ENCODE measurements around the gene LDB2. TPM values are rescaled to one million over a fixed set of nuclear protein-coding genes. Genes with fewer than 3 reads are reported as not detected.

LDB2 gene
- total and polyA plus RNA-seq, 2 of the 8 experiments (the other 6 are each of a cell fraction or from before 2014, with no cell fraction given): 57.0 to 140 TPM

DNA sequence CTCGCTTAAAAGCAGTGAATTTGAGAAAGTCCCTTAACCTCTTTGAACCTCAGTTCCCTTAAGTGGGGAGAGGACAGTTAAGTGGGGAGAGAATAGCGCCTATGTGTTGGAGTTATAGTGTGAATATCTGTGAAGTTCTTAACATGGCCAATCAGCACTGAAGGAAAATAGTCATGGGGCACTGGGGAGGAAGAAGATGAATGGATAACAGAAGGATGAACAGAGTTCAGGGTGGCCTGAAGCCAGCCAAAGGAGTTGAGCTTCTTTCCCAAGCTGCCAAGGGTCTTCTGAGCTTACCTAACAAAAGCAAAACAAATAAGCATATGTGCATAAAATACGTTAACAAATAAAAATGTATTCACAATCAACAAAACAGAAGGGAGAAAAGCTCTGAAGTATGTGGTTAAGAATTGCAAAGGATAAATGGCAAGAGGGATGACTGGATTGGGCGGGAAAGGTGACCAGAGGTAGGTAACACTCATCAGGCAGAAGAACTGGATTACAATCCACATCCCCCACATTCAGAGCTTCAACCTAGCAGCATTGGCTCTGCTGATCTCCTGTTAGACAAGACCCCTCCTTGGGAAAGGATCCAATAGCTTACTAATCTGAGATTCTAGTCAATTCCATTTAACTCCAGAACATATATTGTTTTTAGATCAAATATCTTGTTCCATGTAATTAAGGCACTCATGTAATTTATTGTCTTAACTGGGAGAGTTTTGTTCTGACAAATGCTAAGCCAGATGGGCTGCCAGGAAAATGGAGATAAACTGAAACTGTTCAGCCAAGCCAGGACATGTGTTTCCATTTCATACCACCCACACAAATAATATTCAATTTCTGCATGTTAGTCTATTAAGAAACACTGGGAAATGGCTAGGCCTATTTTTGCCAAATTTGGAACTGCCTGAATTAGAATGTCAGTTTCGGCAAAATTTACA lies 221.2 kb downstream of the LDB2 start:
- Histone ChIP-seq H3K4me1 (replicated peaks in 1 of 4; ENCODE audit: control insufficient read depth in 3 of 4, insufficient read depth in 4 of 4, low read length in 3 of 4) (peaks cover 0 to 8% (median under 1%) of the 10 kb centered on the region in 4 experiments; a peak in 2 of 7 replicates), H2AK5ac (ENCODE audit: low read depth, low read length) (no peak overlapping the region), H3K4me2 (ENCODE audit: insufficient read depth in 1 of 2, low read depth in 2 of 2, low read length in 2 of 2) (no peak overlapping the region), H3K14ac (ENCODE audit: insufficient read length) (no peak overlapping the region), H3K36me3 (ENCODE audit: control insufficient read depth in 2 of 4, insufficient read depth in 4 of 4, low read length in 3 of 4) (no peaks in the 10 kb centered on the region), H3K23ac (ENCODE audit: insufficient read length) (no peak overlapping the region), H3K18ac (ENCODE audit: extremely low read depth, low read length) (no peak overlapping the region), H3K4me3 (ENCODE audit: extremely low read depth in 1 of 4, insufficient read depth in 2 of 4, low read depth in 3 of 4, low read length in 4 of 4) (no peak overlapping the region), H3K23me2 (ENCODE audit: low read depth, low read length) (no peaks in the 10 kb centered on the region), H3K79me1 (ENCODE audit: low read depth, low read length) (0 out of 2 replicates have a peak, but pooled peaks cover 2% of the 10 kb centered on the region), H3K79me2 (ENCODE audit: control insufficient read depth in 1 of 2, insufficient read depth in 2 of 2, low read length in 2 of 2) (no peaks in the 10 kb centered on the region), H3K9ac (replicated peaks in 1 of 4; ENCODE audit: extremely low read depth in 1 of 4, low read depth in 3 of 4, low read length in 3 of 4) (no peak overlapping the region), H4K8ac (ENCODE audit: extremely low read depth, insufficient read depth, low read length) (no peak overlapping the region), H3K27me3 (replicated peaks in 1 of 4; ENCODE audit: control insufficient read depth in 3 of 4, extremely low read depth in 1 of 4, insufficient read depth in 3 of 4, low read length in 3 of 4) (no peaks in the 10 kb centered on the region), H2AFZ (ENCODE audit: low read length) (no peak overlapping the region), H2BK5ac (ENCODE audit: low read depth, low read length) (no peak overlapping the region), H2BK12ac (ENCODE audit: low read depth, low read length) (no peak overlapping the region), H4K20me1 (replicated peaks in 1 of 2; ENCODE audit: control insufficient read depth in 1 of 2, insufficient read depth in 2 of 2, low read length in 2 of 2) (no peaks in the 10 kb centered on the region), H4K5ac (ENCODE audit: insufficient read length, low read depth, low read length) (no peak overlapping the region), H2BK20ac (ENCODE audit: low read length) (no peak overlapping the region), H2BK15ac (ENCODE audit: low read length) (no peak overlapping the region), H2BK120ac (replicated peaks; ENCODE audit: low read depth, low read length) (no peak overlapping the region), H3K27ac (ENCODE audit: low read depth, low read length) (no peak overlapping the region), H3K9me3 (ENCODE audit: insufficient read depth in 2 of 2, low read depth in 1 of 2, low read length in 1 of 2) (no peaks in the 10 kb centered on the region), H4K91ac (replicated peaks; ENCODE audit: insufficient read length, low read length) (no peak overlapping the region), H3K4ac (replicated peaks; ENCODE audit: insufficient read length, low read depth, low read length) (no peak overlapping the region), H3K56ac (replicated peaks; ENCODE audit: insufficient read length, low read depth, low read length) (no peak overlapping the region)
- 89% methylated on average over 5 of the region's 5 CpGs; no CpG with 5 or more reads in 1 of the 2 experiments for WGBS, 2 experiments (ENCODE audit: extremely low coverage in 1 of 2, insufficient coverage in 1 of 2, insufficient read length in 1 of 2, insufficient replicate concordance in 2 of 2, low coverage in 1 of 2, low lambda C conversion rate in 2 of 2, missing lambda C conversion rate in 1 of 2)
- CTCF ChIA-PET (ENCODE audit: partially characterized antibody): interaction anchor here (0.8 to 0.9 kb wide), 2 partner anchors 8 to 119 kb away, joined by 3 to 4 read pairs; no protein-coding TSS in a partner anchor
- POLR2A ChIA-PET (ENCODE audit: partially characterized antibody): no interaction called here
- FAIRE-seq (no peak), DNase-seq (ENCODE audit: low read depth in 1 of 2, low spot score in 2 of 2) (no peak)
- no peak for TF ChIP-seq SP4 (IDR thresholded peaks at IDR 0.05; ENCODE audit: low read length)
- TF ChIP-seq, protein P1, sequence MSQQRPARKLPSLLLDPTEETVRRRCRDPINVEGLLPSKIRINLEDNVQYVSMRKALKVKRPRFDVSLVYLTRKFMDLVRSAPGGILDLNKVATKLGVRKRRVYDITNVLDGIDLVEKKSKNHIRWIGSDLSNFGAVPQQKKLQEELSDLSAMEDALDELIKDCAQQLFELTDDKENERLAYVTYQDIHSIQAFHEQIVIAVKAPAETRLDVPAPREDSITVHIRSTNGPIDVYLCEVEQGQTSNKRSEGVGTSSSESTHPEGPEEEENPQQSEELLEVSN (IDR thresholded peaks at IDR 0.05): 0 out of 2 replicates have a peak, but pooled peaks have one; percentile 22

All from H1 (cell line).